ENCODE results near the gene SLC9A8.

SLC9A8 gene

DNA sequence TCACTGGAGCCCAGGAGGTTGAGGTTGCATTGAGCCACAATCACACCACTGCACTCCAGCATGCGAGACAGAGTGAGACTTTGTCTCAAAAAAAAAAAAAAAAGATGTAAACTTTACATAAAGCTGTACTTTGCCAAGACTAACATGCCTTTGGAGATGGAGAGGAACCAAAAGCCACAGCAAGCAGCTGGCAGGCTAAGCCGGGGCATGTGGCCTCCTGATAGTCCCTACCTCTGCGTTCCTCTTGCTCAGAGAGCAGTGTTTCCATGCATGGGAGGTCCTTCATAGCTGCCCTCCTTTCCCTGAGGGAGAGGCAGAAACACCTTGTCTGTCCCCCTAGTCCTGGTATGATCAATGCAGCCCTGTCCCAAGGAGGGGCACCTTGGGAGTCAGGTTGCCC lies 67.5 kb downstream of the SLC9A8 start:
- no peak for DNase-seq

DNA sequence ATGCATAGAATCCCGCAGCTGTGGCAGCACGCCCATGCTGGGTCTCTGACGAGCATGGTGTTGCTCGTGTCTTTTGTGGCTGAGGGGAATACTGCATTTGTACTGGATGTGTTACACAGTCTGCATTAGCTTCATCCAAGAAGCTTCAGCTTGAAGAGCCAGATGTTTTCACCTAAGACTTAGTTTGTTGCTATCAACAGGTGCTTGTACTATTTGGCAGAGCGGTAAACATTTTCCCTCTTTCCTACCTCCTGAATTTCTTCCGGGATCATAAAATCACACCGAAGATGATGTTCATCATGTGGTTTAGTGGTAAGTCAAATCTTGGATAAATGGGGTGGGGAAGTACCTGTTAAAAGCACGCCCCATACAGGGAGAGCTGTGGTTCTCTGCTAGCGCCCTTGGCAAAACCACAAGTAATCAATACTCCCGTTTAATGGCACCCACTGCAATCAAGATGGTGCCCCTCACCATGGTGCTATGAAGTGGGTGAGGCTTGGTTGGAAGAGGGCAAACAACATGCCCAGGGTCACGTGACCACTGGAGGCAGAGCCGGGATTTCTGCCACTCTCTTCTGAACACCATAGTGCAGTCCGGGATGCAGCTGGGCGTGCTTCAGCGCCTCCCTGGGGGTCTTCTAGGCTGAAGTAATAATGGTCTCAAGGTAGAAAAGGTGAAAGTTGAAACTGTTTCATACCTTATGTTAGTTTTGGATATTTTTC lies 68.3 kb downstream of the SLC9A8 start:
- DNase-seq, result no peak

GRCh38 chr20:49882171-49882970 lies 69.7 kb downstream of the SLC9A8 start:
- peak; percentile 53 for DNase-seq

DNA sequence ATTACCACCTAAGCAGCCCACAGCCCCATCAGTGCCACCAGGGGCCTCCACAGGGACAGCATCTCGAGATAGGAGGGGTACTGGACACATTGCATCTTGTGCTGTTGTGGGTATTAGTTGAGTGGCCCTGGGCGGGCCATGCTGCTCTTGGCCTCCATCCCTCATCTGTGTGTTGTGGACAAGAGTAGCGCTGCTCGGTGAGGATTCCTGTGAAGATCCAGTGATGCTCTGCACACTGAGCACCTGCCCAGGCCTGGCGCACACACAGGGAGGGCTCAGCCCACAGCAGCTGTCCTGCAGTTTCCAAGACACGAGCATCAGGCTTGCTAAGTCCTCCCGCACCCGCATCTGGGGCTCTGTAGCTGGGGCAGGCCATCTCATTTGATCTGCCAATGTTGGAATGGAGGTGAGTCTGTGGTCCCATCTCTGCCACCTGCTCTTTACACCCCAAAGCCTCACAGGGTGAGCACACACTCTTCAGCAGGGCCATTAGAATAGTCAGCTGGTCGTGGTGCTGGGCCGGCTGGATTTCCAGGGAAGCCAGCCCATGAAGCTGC lies 70.7 kb downstream of the SLC9A8 start:
- no peak for DNase-seq

DNA sequence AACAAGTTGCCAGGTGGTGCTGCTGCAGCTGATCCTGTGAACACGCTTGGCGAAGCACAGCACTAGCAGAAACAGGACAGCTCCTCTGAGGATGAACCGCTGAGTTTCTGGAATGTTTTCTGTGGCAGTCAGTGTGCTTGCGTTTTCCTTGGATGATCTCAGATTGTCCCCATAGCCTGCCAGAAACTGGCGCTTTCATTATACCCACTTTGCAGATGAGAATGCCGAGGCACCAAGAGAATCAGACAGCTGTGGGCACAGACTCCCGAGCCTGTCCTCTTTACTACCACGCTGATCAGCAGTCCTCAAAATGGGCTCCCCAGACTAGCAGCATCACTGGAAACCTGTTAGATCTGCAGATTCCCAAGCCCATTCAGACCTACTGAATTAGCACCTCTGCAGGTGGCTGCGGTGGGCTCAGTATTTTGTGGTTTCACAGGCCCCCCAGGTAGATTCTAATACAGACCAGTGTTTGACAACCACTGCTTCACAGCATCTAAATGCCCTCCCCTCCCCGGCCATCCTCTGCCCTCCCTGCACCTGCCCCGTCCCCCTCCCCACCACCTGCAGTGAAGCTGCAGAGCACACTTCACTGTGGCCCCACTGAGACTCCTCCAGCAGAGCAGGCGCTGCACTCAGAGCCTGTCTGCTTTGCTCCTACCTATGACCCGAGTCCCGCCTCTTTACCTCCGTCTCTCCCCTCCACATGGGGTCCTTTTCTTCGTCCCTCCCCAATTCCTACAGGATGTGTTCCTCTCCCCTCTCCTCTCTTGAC lies 73.1 kb downstream of the SLC9A8 start:
- no peak for DNase-seq

GRCh38 chr20:49886571-49887213 lies 74.1 kb downstream of the SLC9A8 start:
- DNase-seq, result no peak

GRCh38 chr20:49887251-49888211 lies 74.9 kb downstream of the SLC9A8 start:
- no peak for DNase-seq

DNA sequence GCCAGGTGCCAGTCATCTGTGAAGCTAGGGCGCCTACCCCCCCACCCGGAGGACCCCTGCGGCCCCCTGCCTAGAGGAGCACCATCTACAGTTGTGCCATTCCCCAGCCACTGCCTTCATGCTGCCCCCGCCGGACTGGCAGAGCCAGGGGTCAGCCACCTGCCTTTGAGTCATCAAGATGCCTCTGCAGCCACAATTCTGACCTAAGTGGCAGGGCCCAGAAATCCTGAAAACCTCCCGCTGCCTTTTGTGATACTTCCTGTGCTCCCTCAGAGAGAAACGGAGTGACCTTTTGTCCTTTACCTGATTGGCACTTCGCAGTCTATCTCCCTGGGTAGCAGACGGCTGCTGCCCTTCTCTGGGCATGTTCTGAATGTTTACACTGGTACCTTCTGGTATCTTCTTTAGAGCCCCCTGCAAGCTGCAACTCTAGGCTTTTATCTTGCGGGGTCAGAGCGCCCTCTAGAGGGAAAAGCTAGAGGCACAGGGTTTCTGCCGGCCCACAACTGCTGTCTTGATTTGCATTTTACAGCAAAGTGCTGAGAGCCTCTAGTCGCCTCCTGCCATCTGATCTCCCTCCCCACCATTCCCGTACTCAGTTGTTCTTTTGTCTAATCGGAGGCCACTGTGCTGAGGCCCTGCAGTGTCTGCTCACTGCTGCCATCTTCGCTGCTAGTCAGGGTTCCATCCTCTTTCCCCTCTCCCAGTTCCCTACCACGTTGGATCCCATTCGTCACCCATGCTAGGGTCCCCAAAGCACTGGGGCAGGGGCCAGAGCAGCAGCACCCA lies 75.8 kb downstream of the SLC9A8 start:
- peak; percentile 86 for DNase-seq

DNA sequence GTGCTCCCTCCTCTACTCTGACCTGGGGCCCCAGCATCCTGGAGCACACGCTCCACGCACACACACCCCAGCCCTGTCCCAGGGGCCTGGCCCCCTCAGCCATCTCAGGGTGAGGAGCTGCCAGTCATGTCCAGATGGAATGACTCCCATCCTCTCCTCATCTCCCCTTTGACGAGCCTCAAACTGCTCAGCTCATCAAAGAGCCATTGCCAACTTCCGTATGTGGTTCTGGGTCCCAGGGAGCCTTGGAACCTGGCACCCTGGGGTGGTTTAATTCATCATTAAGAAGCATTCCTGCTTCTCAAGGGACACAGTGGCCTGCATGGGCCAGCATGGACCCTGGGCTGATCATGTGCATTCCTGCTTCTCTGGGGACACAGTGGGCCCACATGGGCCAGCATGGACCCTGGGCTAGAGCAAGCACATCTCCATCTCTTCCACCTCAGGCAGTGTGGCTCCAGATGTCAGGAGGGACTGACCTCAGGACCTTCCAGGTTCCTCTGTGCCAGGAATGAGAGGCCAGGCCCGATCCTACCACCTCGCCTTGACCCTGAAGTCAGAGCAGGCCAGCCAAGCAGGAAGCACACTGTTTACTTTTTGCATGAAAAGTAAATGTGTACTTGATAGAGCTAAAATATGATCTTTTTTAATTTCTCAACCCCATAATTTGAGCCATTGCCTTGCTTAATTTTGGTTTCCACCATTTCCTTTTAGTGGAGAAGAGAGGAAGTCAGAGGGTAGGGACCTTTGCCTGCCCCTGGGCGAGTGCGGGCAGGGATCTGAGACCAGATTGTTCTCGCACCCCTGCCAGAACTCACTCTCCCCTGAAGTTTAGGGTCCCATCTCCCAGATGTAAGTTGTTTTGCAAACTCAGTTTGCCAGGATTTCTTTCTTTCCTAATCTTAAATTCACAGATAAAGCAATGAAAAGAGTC lies 76.6 kb downstream of the SLC9A8 start:
- no peak for DNase-seq

DNA sequence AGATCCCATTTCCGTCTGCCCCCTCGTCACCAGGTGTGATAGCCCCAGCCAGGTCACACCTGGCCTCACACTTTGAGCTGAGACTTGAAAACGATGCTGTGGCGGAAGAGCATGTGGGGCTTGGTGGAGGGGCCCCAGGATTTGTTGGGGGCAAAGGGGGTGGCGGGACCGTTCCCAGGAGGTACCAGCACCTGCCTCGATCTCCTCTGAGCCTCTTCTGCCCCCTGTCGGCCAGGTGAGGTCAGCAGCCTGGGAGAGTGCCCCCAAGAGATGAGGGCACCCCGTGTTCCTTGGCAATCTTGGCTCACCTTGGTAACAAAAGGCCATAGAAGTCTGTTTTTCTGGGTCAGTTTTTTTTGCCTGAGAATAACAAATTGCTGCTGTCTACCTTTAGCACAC lies 77.3 kb downstream of the SLC9A8 start:
- no peak for DNase-seq

- peak; percentile 59 for DNase-seq
Measured at GRCh38 chr20:49890471-49891361, 78.1 kb downstream of the SLC9A8 start.

DNA sequence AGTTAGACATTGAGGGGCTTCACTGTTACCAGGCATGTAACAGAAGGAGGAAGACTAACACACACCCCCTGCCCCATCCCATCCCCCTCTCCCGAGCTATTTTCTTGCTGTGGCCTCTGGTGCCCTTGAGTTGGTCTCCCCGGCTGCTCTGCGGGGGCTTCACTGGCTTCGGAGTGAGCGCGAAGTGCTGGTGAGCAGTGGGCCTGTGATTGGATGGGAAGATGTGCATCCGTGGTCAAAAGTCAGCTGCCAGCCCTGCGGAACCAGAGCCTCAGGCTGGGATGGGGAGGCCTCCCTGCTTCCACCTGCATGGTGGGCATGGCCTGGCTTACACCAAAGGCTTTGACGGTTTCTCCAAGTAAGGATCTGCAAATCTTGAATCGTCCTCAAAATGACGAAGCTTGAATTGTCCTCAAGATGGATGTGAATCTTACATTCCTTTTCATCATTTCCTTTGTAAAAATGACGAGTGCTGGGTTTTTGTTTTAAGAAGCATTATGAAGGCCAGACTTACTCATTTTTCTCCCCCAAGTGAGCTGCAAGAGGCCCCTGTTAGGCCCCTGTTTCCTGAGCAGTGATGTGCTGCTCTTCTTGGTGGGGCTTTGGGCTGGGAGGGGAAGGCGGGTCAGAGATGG lies 79.0 kb downstream of the SLC9A8 start:
- peak; percentile 47 for DNase-seq

DNA sequence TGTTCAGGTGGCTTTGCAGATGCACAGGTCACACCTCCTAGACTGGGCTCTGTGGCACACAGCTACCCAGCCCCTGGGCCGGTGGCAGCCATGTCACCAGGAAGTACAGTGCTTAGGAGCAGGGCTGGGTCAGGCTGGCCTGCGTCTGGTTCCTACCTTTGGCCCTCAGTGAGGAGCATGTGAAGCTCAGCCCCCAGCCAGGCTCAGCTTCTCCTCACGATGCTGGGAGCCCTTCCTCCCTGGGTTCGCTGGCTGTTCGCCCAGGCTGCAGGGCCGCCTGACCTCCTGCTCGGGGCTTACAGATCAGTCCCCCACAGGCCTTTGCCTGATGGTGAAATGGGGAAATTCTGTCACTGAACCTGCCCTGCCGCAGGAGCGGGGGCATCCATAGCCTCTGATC lies 79.6 kb downstream of the SLC9A8 start:
- DNase-seq, result no peak

GRCh38 chr20:49892817-49893216 lies 80.2 kb downstream of the SLC9A8 start:
- no peak for DNase-seq

DNA sequence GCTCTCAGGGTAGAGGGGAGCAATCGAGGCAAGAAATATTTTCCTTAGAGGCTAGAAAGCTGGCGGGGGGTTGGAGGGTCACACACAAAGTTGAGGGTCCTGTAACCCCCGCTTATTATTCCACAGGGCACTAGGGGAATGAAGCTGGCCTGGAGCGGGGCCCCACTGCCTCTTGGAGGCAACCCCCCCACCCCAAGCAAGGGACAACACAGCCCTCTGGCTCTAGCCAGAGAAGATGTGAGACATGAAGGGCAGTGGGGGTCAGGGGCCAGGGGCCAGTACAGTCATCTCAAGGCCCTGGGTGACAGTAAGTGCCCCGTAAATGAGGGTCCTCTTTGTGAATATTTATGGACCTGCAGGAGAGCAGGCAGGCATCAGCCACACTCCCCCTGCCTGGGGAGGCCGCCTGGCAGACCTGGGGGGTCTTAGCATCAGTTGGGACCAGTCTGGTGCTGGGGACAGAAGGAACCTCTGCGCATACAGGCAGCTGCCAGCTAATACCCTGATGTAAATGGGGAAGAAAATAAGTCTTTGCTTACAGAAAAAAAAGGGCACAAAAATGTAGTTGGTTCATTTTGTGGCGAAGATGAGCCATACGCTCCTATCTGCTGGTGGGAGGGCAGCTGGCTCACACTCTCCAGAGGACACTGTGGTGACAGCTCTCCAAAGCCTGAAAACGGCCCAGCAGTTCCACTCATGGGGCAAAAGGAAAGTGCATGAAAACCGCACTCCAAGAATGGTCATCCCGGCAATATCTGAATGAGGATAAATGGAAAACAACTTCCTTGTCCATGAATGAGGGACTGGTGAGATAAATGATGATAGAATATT lies 80.8 kb downstream of the SLC9A8 start:
- DNase-seq, result no peak

GRCh38 chr20:49894073-49894470 lies 81.4 kb downstream of the SLC9A8 start:
- DNase-seq, result no peak
